ENCODE measurements around the gene COL4A4.

Gene COL4A4

DNA sequence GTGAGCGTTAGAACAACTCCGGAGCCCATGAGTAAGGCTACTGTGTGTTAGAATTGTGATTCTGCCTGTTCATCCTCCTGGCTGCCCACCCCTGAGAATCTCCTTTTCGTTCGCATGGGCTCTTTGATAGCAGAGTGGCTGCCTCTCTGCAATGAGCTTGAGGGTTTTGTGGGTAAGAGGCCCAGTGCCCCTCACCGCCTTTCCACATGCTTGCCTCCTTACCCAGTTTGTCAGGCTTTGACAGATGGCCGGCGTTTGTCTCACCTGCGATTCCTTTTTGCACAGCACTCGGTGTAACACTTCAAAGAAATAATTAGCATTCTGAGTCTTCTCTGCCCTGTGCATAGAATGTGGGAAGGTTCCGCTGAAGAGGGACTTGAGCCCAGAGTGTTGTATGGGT, 190.2 kb downstream of the COL4A4 start:
- H3K9me3 ChIP-seq (ENCODE audit: insufficient read depth, low read length) = no peaks in the 10 kb centered on the region; the same call in 1 of the 2 replicates
- no peak for DNase-seq (ENCODE audit: low read depth, low spot score)
- H3K27me3 ChIP-seq (ENCODE audit: insufficient read depth, insufficient read length) = no peaks in the 10 kb centered on the region
- TF ChIP-seq YY1 (IDR thresholded peaks at IDR 0.05; ENCODE audit: insufficient read depth, insufficient read length) (no peak), ZNF274 (IDR thresholded peaks at IDR 0.05; ENCODE audit: low read depth, low read length) (no peak), SUZ12 (IDR thresholded peaks at IDR 0.05; ENCODE audit: extremely low read depth, insufficient read depth, insufficient read length) (no peak)
- H3K4me3 ChIP-seq (ENCODE audit: insufficient read length, low read depth) = no peak overlapping the region
- H3K36me3 ChIP-seq (ENCODE audit: insufficient read depth, insufficient read length, low read length) = no peaks in the 10 kb centered on the region
- H3K4me1 ChIP-seq (ENCODE audit: insufficient read depth, insufficient read length) = no peaks in the 10 kb centered on the region
- no peak overlapping the region for H3K9ac ChIP-seq (ENCODE audit: insufficient read length, low read depth)

GRCh38 chr2:226971770-226972169, 192.2 kb downstream of the COL4A4 start:
- Histone ChIP-seq H3K9ac (ENCODE audit: insufficient read length, low read depth) (no peak overlapping the region), H3K36me3 (ENCODE audit: insufficient read depth, insufficient read length, low read length) (no peaks in the 10 kb centered on the region)
- no peak for TF ChIP-seq YY1 (IDR thresholded peaks at IDR 0.05; ENCODE audit: insufficient read depth, insufficient read length)
- no peak for TF ChIP-seq SUZ12 (IDR thresholded peaks at IDR 0.05; ENCODE audit: extremely low read depth, insufficient read depth, insufficient read length)
- TF ChIP-seq ZNF274 (IDR thresholded peaks at IDR 0.05; ENCODE audit: low read depth, low read length) = no peak

DNA sequence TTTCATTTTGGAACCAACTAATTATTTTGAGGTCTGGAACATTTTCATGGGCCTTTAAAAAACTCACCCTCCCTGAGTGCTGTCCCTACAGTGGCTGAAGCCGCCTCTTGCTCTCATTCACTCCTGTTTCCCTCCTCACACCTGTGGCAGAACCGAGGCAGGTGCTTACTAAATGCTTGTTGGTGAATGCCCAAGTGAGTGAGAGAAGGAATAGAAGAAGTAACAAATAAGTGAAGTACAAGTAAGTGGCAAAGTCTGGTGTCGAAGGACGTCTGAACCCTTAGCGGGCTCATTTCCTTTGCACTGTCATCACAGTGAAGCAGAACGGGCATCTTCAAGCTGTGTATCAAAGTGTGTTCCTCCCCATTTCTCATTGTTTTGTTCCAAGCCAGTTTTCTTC, 192.9 kb downstream of the COL4A4 start:
- Histone ChIP-seq H3K4me3 (ENCODE audit: insufficient read length, low read depth) (no peak overlapping the region), H3K27me3 (ENCODE audit: insufficient read depth, insufficient read length) (no peaks in the 10 kb centered on the region), H3K9ac (ENCODE audit: insufficient read length, low read depth) (no peak overlapping the region), H3K36me3 (ENCODE audit: insufficient read depth, insufficient read length, low read length) (no peaks in the 10 kb centered on the region), H3K9me3 (ENCODE audit: insufficient read depth, low read length) (no peaks in the 10 kb centered on the region; the same call in 1 of the 2 replicates), H3K4me1 (ENCODE audit: insufficient read depth, insufficient read length) (no peaks in the 10 kb centered on the region)
- DNase-seq (ENCODE audit: low read depth, low spot score) = no peak
- TF ChIP-seq SUZ12 (IDR thresholded peaks at IDR 0.05; ENCODE audit: extremely low read depth, insufficient read depth, insufficient read length) = no peak
- no peak for TF ChIP-seq ZNF274 (IDR thresholded peaks at IDR 0.05; ENCODE audit: low read depth, low read length)
- TF ChIP-seq YY1 (IDR thresholded peaks at IDR 0.05; ENCODE audit: insufficient read depth, insufficient read length) = no peak

More at GRCh38 chr2:226971770-226972169, 192.2 kb downstream of the COL4A4 start:
- Histone ChIP-seq H3K9me3 (ENCODE audit: insufficient read depth, low read length) (no peaks in the 10 kb centered on the region; the same call in 1 of the 2 replicates), H3K4me3 (ENCODE audit: insufficient read length, low read depth) (no peak overlapping the region), H3K4me1 (ENCODE audit: insufficient read depth, insufficient read length) (no peaks in the 10 kb centered on the region), H3K27me3 (ENCODE audit: insufficient read depth, insufficient read length) (no peaks in the 10 kb centered on the region)
- DNase-seq (ENCODE audit: low read depth, low spot score) = no peak

DNA sequence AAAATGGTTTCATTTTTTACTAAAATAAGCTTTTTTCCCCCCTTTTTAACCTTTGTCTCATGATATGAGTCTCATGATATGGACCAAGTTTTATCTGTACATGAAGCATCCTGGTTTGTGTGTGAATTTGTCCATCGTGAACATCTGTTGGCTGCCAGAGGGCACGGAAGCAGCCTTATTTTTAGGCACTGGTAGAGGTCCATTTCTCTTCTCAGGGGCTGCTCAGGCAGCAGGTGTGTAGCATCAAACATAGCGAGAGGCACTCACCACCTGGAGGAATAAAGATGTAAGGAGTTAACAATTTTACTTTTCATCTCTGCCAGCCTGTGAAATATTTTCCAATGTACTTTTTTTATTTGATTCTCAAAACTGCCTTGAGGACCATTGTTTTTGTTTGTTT, 193.6 kb downstream of the COL4A4 start:
- no peak for DNase-seq (ENCODE audit: low read depth, low spot score)
- H3K9me3 ChIP-seq (ENCODE audit: insufficient read depth, low read length) = no peaks in the 10 kb centered on the region; the same call in 1 of the 2 replicates
- H3K9ac ChIP-seq (ENCODE audit: insufficient read length, low read depth) = no peak overlapping the region
- no peaks in the 10 kb centered on the region for H3K36me3 ChIP-seq (ENCODE audit: insufficient read depth, insufficient read length, low read length)
- no peak for TF ChIP-seq YY1 (IDR thresholded peaks at IDR 0.05; ENCODE audit: insufficient read depth, insufficient read length)
- no peak for TF ChIP-seq ZNF274 (IDR thresholded peaks at IDR 0.05; ENCODE audit: low read depth, low read length)
- TF ChIP-seq SUZ12 (IDR thresholded peaks at IDR 0.05; ENCODE audit: extremely low read depth, insufficient read depth, insufficient read length) = no peak
- H3K4me3 ChIP-seq (ENCODE audit: insufficient read length, low read depth) = no peak overlapping the region
- no peaks in the 10 kb centered on the region for H3K27me3 ChIP-seq (ENCODE audit: insufficient read depth, insufficient read length)
- H3K4me1 ChIP-seq (ENCODE audit: insufficient read depth, insufficient read length) = no peaks in the 10 kb centered on the region

DNA sequence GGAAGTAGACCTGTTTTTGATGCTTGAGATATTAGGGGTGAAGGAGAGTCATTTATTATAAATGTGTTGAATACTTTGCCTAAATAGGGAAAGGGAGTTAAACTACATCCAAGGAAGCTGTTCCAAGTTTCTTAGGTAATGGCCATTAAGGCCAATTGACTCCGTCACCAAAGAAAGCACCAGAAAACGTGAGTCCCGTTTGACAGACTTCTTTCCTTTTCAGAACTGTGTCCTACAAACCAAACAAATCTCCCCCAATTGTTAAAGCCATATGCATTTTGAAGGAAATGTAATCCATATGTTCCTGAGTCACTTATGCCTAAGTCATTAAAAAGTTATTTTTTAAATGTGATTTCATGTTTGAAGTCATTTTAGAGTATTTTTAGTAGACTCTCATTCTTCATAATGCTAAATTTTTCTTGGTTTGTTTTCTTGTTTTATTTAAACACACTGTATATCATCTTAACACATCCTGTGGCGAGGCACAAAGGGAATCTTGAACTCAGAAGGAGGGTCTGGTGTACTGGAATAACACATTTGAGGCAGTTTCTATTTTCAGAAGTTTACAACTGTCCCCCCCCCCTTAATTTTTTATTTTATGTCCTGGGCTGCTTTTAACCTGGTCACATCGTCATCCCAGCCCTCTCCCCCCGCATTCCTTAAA, 194.5 kb downstream of the COL4A4 start:
- H3K9me3 ChIP-seq (ENCODE audit: insufficient read depth, low read length) = no peaks in the 10 kb centered on the region; the same call in 1 of the 2 replicates
- H3K4me3 ChIP-seq (ENCODE audit: insufficient read length, low read depth) = no peak overlapping the region
- no peaks in the 10 kb centered on the region for H3K36me3 ChIP-seq (ENCODE audit: insufficient read depth, insufficient read length, low read length)
- H3K4me1 ChIP-seq (ENCODE audit: insufficient read depth, insufficient read length) = no peaks in the 10 kb centered on the region
- no peaks in the 10 kb centered on the region for H3K27me3 ChIP-seq (ENCODE audit: insufficient read depth, insufficient read length)
- no peak overlapping the region for H3K9ac ChIP-seq (ENCODE audit: insufficient read length, low read depth)
- TF ChIP-seq SUZ12 (IDR thresholded peaks at IDR 0.05; ENCODE audit: extremely low read depth, insufficient read depth, insufficient read length) (no peak), YY1 (IDR thresholded peaks at IDR 0.05; ENCODE audit: insufficient read depth, insufficient read length) (no peak), ZNF274 (IDR thresholded peaks at IDR 0.05; ENCODE audit: low read depth, low read length) (no peak)
- no peak for DNase-seq (ENCODE audit: low read depth, low spot score)

DNA sequence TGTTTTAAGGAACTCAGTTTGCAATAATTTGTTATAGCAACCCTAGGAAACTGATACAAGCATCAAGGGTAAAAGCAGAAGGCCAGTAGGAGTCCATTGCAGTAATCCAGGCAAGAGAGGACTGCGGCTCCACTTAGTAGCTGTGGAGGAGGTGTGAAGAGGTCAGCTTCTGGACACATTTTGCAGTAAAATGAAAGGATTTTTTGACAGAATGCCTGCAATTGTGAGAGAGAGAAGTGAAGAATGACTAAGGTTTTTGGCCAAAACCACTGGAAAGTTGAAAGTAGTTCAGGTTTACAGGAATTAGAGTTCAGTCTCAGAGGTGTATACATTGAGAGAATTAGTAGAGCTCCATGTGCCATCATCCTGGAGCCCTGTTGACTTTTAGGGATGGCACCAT, 198.6 kb downstream of the COL4A4 start:
- Histone ChIP-seq H3K27me3 (ENCODE audit: insufficient read depth, insufficient read length) (no peaks in the 10 kb centered on the region), H3K36me3 (ENCODE audit: insufficient read depth, insufficient read length, low read length) (no peaks in the 10 kb centered on the region), H3K9ac (ENCODE audit: insufficient read length, low read depth) (no peak overlapping the region), H3K9me3 (ENCODE audit: insufficient read depth, low read length) (no peaks in the 10 kb centered on the region; the same call in 1 of the 2 replicates), H3K4me3 (ENCODE audit: insufficient read length, low read depth) (no peak overlapping the region), H3K4me1 (ENCODE audit: insufficient read depth, insufficient read length) (no peaks in the 10 kb centered on the region)
- no peak for DNase-seq (ENCODE audit: low read depth, low spot score)
- TF ChIP-seq ZNF274 (IDR thresholded peaks at IDR 0.05; ENCODE audit: low read depth, low read length) (no peak), YY1 (IDR thresholded peaks at IDR 0.05; ENCODE audit: insufficient read depth, insufficient read length) (no peak), SUZ12 (IDR thresholded peaks at IDR 0.05; ENCODE audit: extremely low read depth, insufficient read depth, insufficient read length) (no peak)

GRCh38 chr2:226963528-226963927, 200.5 kb downstream of the COL4A4 start:
- no peak for TF ChIP-seq YY1 (IDR thresholded peaks at IDR 0.05; ENCODE audit: insufficient read depth, insufficient read length)
- TF ChIP-seq SUZ12 (IDR thresholded peaks at IDR 0.05; ENCODE audit: extremely low read depth, insufficient read depth, insufficient read length) = no peak
- TF ChIP-seq ZNF274 (IDR thresholded peaks at IDR 0.05; ENCODE audit: low read depth, low read length) = no peak
- H3K9me3 ChIP-seq (ENCODE audit: insufficient read depth, low read length) = peaks cover 10% of the 10 kb centered on the region
- no peaks in the 10 kb centered on the region for H3K36me3 ChIP-seq (ENCODE audit: insufficient read depth, insufficient read length, low read length)
- H3K27me3 ChIP-seq (ENCODE audit: insufficient read depth, insufficient read length) = no peaks in the 10 kb centered on the region
- H3K4me3 ChIP-seq (ENCODE audit: insufficient read length, low read depth) = no peak overlapping the region
- H3K9ac ChIP-seq (ENCODE audit: insufficient read length, low read depth) = no peak overlapping the region
- no peak for DNase-seq (ENCODE audit: low read depth, low spot score)
- no peaks in the 10 kb centered on the region for H3K4me1 ChIP-seq (ENCODE audit: insufficient read depth, insufficient read length)

Data from NT2/D1 (cell line).